Measurements from ENCODE around the gene PDLIM5.

Gene PDLIM5

GRCh38 chr4:94562285-94562684 lies 110.5 kb downstream of the PDLIM5 start:
- TF ChIP-seq RAD21 (IDR thresholded peaks at IDR 0.05; ENCODE audit: low read depth) = no peak
- TF ChIP-seq USF1 (IDR thresholded peaks at IDR 0.05) = no peak
- TF ChIP-seq EP300 (IDR thresholded peaks at IDR 0.05; ENCODE audit: borderline replicate concordance) = no peak
- TF ChIP-seq YY1 (IDR thresholded peaks at IDR 0.05; ENCODE audit: low read depth) = no peak

GRCh38 chr4:94564252-94564651 lies 112.5 kb downstream of the PDLIM5 start:
- TF ChIP-seq RAD21 (IDR thresholded peaks at IDR 0.05; ENCODE audit: low read depth) (no peak), YY1 (IDR thresholded peaks at IDR 0.05; ENCODE audit: low read depth) (no peak), TEAD4 (IDR thresholded peaks at IDR 0.05) (no peak), CREB1 (IDR thresholded peaks at IDR 0.05; ENCODE audit: low read depth) (no peak), CEBPB (IDR thresholded peaks at IDR 0.05) (no peak), EGR1 (IDR thresholded peaks at IDR 0.05) (no peak)

GRCh38 chr4:94566420-94566819 lies 114.7 kb downstream of the PDLIM5 start:
- TF ChIP-seq ZBTB7A (IDR thresholded peaks at IDR 0.05; ENCODE audit: low read depth) = no peak
- no peak for TF ChIP-seq FOXM1 (IDR thresholded peaks at IDR 0.05; ENCODE audit: borderline replicate concordance, low read depth)
- no peak for TF ChIP-seq REST (IDR thresholded peaks at IDR 0.05; ENCODE audit: low read depth)
- TF ChIP-seq CREB1 (IDR thresholded peaks at IDR 0.05; ENCODE audit: low read depth) = no peak
- no peak for TF ChIP-seq MAX (IDR thresholded peaks at IDR 0.05)
- TF ChIP-seq RAD21 (IDR thresholded peaks at IDR 0.05; ENCODE audit: low read depth) = no peak
- no peak for TF ChIP-seq CEBPB (IDR thresholded peaks at IDR 0.05)
- TF ChIP-seq TAF1 (IDR thresholded peaks at IDR 0.05; ENCODE audit: low read depth) = no peak
- no peak for TF ChIP-seq YY1 (IDR thresholded peaks at IDR 0.05; ENCODE audit: low read depth)
- no peak for TF ChIP-seq NFIC (IDR thresholded peaks at IDR 0.05)
- no peak for TF ChIP-seq EGR1 (IDR thresholded peaks at IDR 0.05)
- no peak for TF ChIP-seq EP300 (IDR thresholded peaks at IDR 0.05; ENCODE audit: borderline replicate concordance)
- TF ChIP-seq USF1 (IDR thresholded peaks at IDR 0.05) = no peak
- TF ChIP-seq TCF12 (IDR thresholded peaks at IDR 0.05; ENCODE audit: low read depth) = no peak
- no peak for TF ChIP-seq TEAD4 (IDR thresholded peaks at IDR 0.05)

- no peak for TF ChIP-seq TAF1 (IDR thresholded peaks at IDR 0.05; ENCODE audit: low read depth)
- no peak for TF ChIP-seq RAD21 (IDR thresholded peaks at IDR 0.05; ENCODE audit: low read depth)
- no peak for TF ChIP-seq MAX (IDR thresholded peaks at IDR 0.05)
- TF ChIP-seq CREB1 (IDR thresholded peaks at IDR 0.05; ENCODE audit: low read depth) = no peak
- TF ChIP-seq EGR1 (IDR thresholded peaks at IDR 0.05) = no peak
- TF ChIP-seq NFIC (IDR thresholded peaks at IDR 0.05) = no peak
- no peak for TF ChIP-seq EP300 (IDR thresholded peaks at IDR 0.05; ENCODE audit: borderline replicate concordance)
- no peak for TF ChIP-seq YY1 (IDR thresholded peaks at IDR 0.05; ENCODE audit: low read depth)
Measured at GRCh38 chr4:94567811-94568210, 116.1 kb downstream of the PDLIM5 start.

GRCh38 chr4:94570558-94570957 lies 118.8 kb downstream of the PDLIM5 start:
- TF ChIP-seq YY1 (IDR thresholded peaks at IDR 0.05; ENCODE audit: low read depth) = no peak
- no peak for TF ChIP-seq MAX (IDR thresholded peaks at IDR 0.05)
- no peak for TF ChIP-seq FOXM1 (IDR thresholded peaks at IDR 0.05; ENCODE audit: borderline replicate concordance, low read depth)
- no peak for TF ChIP-seq EGR1 (IDR thresholded peaks at IDR 0.05)
- TF ChIP-seq TAF1 (IDR thresholded peaks at IDR 0.05; ENCODE audit: low read depth) = no peak
- TF ChIP-seq CREB1 (IDR thresholded peaks at IDR 0.05; ENCODE audit: low read depth) = no peak
- TF ChIP-seq USF1 (IDR thresholded peaks at IDR 0.05) = no peak
- no peak for TF ChIP-seq TEAD4 (IDR thresholded peaks at IDR 0.05)
- TF ChIP-seq ZBTB7A (IDR thresholded peaks at IDR 0.05; ENCODE audit: low read depth) = no peak
- TF ChIP-seq NFIC (IDR thresholded peaks at IDR 0.05) = no peak
- no peak for TF ChIP-seq RAD21 (IDR thresholded peaks at IDR 0.05; ENCODE audit: low read depth)
- no peak for TF ChIP-seq TCF12 (IDR thresholded peaks at IDR 0.05; ENCODE audit: low read depth)
- TF ChIP-seq REST (IDR thresholded peaks at IDR 0.05; ENCODE audit: low read depth) = no peak
- TF ChIP-seq EP300 (IDR thresholded peaks at IDR 0.05; ENCODE audit: borderline replicate concordance) = no peak
- TF ChIP-seq CEBPB (IDR thresholded peaks at IDR 0.05) = no peak

- TF ChIP-seq CEBPB (IDR thresholded peaks at IDR 0.05) (no peak), YY1 (IDR thresholded peaks at IDR 0.05; ENCODE audit: low read depth) (no peak), ZBTB7A (IDR thresholded peaks at IDR 0.05; ENCODE audit: low read depth) (no peak), EGR1 (IDR thresholded peaks at IDR 0.05) (no peak), EP300 (IDR thresholded peaks at IDR 0.05; ENCODE audit: borderline replicate concordance) (no peak), REST (IDR thresholded peaks at IDR 0.05; ENCODE audit: low read depth) (no peak), TEAD4 (IDR thresholded peaks at IDR 0.05) (no peak), CREB1 (IDR thresholded peaks at IDR 0.05; ENCODE audit: low read depth) (no peak), MAX (IDR thresholded peaks at IDR 0.05) (no peak), USF1 (IDR thresholded peaks at IDR 0.05) (no peak), TAF1 (IDR thresholded peaks at IDR 0.05; ENCODE audit: low read depth) (no peak), NFIC (IDR thresholded peaks at IDR 0.05) (no peak), TCF12 (IDR thresholded peaks at IDR 0.05; ENCODE audit: low read depth) (no peak), RAD21 (IDR thresholded peaks at IDR 0.05; ENCODE audit: low read depth) (no peak)
Measured at GRCh38 chr4:94571298-94571697, 119.6 kb downstream of the PDLIM5 start.
